DMS 273 (cell line): ENCODE data around the gene LENG9.

Source experiments
- DNase-seq: peaks from one replicate; lab custom pipeline; 2025; ENCODE audit not compliant: unreplicated experiment; lab: John Stamatoyannopoulos, UW

The LENG9 gene

GRCh38 chr19:54439174-54439851 is 24.3 kb downstream of the LENG9 start:
- DNase-seq = peak; percentile 72

- no peak for DNase-seq
Observed at GRCh38 chr19:54436628-54437252, 26.8 kb downstream of the LENG9 start.

GRCh38 chr19:54436031-54436523 is 27.5 kb downstream of the LENG9 start:
- no peak for DNase-seq

GRCh38 chr19:54435551-54436016 is 28.0 kb downstream of the LENG9 start:
- DNase-seq = no peak

GRCh38 chr19:54434873-54435214 is 28.7 kb downstream of the LENG9 start:
- no peak for DNase-seq

GRCh38 chr19:54434112-54434872 is 29.3 kb downstream of the LENG9 start:
- no peak for DNase-seq

GRCh38 chr19:54433697-54434096 is 29.9 kb downstream of the LENG9 start:
- DNase-seq = no peak

GRCh38 chr19:54432144-54432738 is 31.3 kb downstream of the LENG9 start:
- DNase-seq = no peak

GRCh38 chr19:54431255-54431838 is 32.2 kb downstream of the LENG9 start:
- peak; percentile 34 for DNase-seq

- DNase-seq = peak; percentile 55
Observed at GRCh38 chr19:54430306-54431254, 33.0 kb downstream of the LENG9 start.

- peak; percentile 29 for DNase-seq
Observed at GRCh38 chr19:54429545-54430227, 33.9 kb downstream of the LENG9 start.

GRCh38 chr19:54429176-54429495 is 34.4 kb downstream of the LENG9 start:
- no peak for DNase-seq

GRCh38 chr19:54428323-54429175 is 35.0 kb downstream of the LENG9 start:
- DNase-seq = no peak

GRCh38 chr19:54427586-54427985 is 36.0 kb downstream of the LENG9 start:
- DNase-seq = no peak

- DNase-seq = no peak
Observed at GRCh38 chr19:54426291-54426931, 37.2 kb downstream of the LENG9 start.

- DNase-seq = no peak
Observed at GRCh38 chr19:54425382-54425723, 38.2 kb downstream of the LENG9 start.

GRCh38 chr19:54424660-54425381 is 38.8 kb downstream of the LENG9 start:
- no peak for DNase-seq

GRCh38 chr19:54424201-54424600 is 39.4 kb downstream of the LENG9 start:
- no peak for DNase-seq
